HEK293 (cell line): ENCODE results near the gene RGN.
A peak's percentile ranks its signal among the peaks of the same experiment; 100 is the strongest.
"Not testable (repeated sequence)": the region's sequence is repeated elsewhere in the genome, so short reads cannot be mapped to it uniquely, and the experiment has no call there.

Experiments used
- CTCF ChIA-PET: fragments of 350-600 bp; formaldehyde crosslinking; extraction: SDS; loops from one replicate; lab custom pipeline; 2021; ENCODE audit warnings: antibody characterized with exemption; lab: Yijun Ruan, JAX
- POLR2A ChIA-PET: fragments of 300-600 bp; formaldehyde crosslinking; extraction: SDS; loops from one replicate; lab custom pipeline; 2020; ENCODE audit warnings: antibody characterized with exemption, inconsistent platforms; lab: Yijun Ruan, JAX
- H3K27ac ChIP-seq: fragments of 200-500 bp; sonication (Bioruptor generic); 2 replicates; pipeline ENCODE4 v1.5.1; 2014; ENCODE audit warnings: low read depth, low read length, control low read depth, inconsistent platforms; ENCODE audit errors: extremely low read depth
- H3K36me3 ChIP-seq, 2 experiments: fragments of 200-500 bp in 1 of 2; sonication (Bioruptor generic) in 1 of 2; 1 replicate in 1 of 2; 2 replicates in 1 of 2; pipeline ENCODE4 v1.5.1; 2014 to 2017; ENCODE audit warnings: inconsistent platforms in 2 of 2, low read length in 2 of 2; ENCODE audit not compliant: control insufficient read depth in 2 of 2, insufficient read depth in 1 of 2
- H3K4me1 ChIP-seq: fragments of 200-500 bp; sonication (Bioruptor generic); 2 replicates; pipeline ENCODE4 v1.5.1; 2014; ENCODE audit warnings: mild to moderate bottlenecking, low read length, inconsistent platforms; ENCODE audit not compliant: control insufficient read depth, insufficient read depth
- H3K4me3 ChIP-seq: 2 replicates; pipeline ENCODE4 v1.5.1; 2011; ENCODE audit warnings: low read depth, mild to moderate bottlenecking, control low read depth, low read length, moderate library complexity
- H3K9me3 ChIP-seq: fragments of 200-500 bp; sonication (Bioruptor generic); 2 replicates; pipeline ENCODE4 v1.5.1; 2014; ENCODE audit warnings: low read depth, low read length, inconsistent platforms; ENCODE audit not compliant: control insufficient read depth, insufficient read depth
- BCL11A ChIP-seq: fragments of 450-650 bp; formaldehyde crosslinking; IDR thresholded peaks from 2 replicates; pipeline ENCODE4 v1.5.1; 2016; ENCODE audit warnings: low read depth, missing biosample characterization, missing genetic modification characterization
- HOXD13 ChIP-seq: sonication (generic); formaldehyde crosslinking; IDR thresholded peaks from 2 replicates; pipeline ENCODE4 v1.8.0; 2022; ENCODE audit warnings: missing genetic modification reagents, borderline replicate concordance
- RBAK ChIP-seq: fragments of 450-650 bp; formaldehyde crosslinking; IDR thresholded peaks from 2 replicates; pipeline ENCODE4 v1.5.1; 2016; ENCODE audit warnings: missing biosample characterization, missing genetic modification characterization
- SETDB1 ChIP-seq: IDR thresholded peaks from one replicate; pipeline ENCODE4 v1.6.1; 2017; ENCODE audit warnings: mild to moderate bottlenecking, low read length, moderate library complexity, mixed read lengths; ENCODE audit not compliant: insufficient read length
- TCF7L2 ChIP-seq: IDR thresholded peaks from 2 replicates; pipeline ENCODE4 v1.6.1; 2011; ENCODE audit warnings: low read depth, mild to moderate bottlenecking, inconsistent platforms, low read length, moderate library complexity, borderline replicate concordance
- WT1 ChIP-seq: fragments of 450-650 bp; formaldehyde crosslinking; IDR thresholded peaks from 2 replicates; pipeline ENCODE4 v1.5.1; 2016; ENCODE audit warnings: missing biosample characterization, missing genetic modification characterization
- ZEB2 ChIP-seq: fragments of 450-650 bp; formaldehyde crosslinking; IDR thresholded peaks from 2 replicates; pipeline ENCODE4 v1.5.1; 2016; ENCODE audit warnings: missing biosample characterization, missing genetic modification characterization
- ZFP69B ChIP-seq: fragments of 450-650 bp; formaldehyde crosslinking; IDR thresholded peaks from 2 replicates; pipeline ENCODE4 v1.5.1; 2016; ENCODE audit warnings: missing biosample characterization, missing genetic modification characterization
- ZNF146 ChIP-seq: fragments of 450-650 bp; formaldehyde crosslinking; IDR thresholded peaks from 2 replicates; pipeline ENCODE4 v1.5.1; 2016; ENCODE audit warnings: missing biosample characterization, missing genetic modification characterization
- ZNF211 ChIP-seq: fragments of 450-650 bp; formaldehyde crosslinking; IDR thresholded peaks from 2 replicates; pipeline ENCODE4 v1.5.1; 2016; ENCODE audit warnings: low read depth, missing biosample characterization, missing genetic modification characterization
- ZNF266 ChIP-seq: fragments of 450-650 bp; formaldehyde crosslinking; IDR thresholded peaks from 2 replicates; pipeline ENCODE4 v1.5.1; 2016; ENCODE audit warnings: missing biosample characterization, missing genetic modification characterization, low read depth
- ZNF366 ChIP-seq: fragments of 450-650 bp; formaldehyde crosslinking; conservative IDR thresholded peaks from 2 replicates; pipeline ENCODE4 v1.5.1; 2016; ENCODE audit warnings: missing biosample characterization, missing genetic modification characterization
- ZNF473 ChIP-seq: fragments of 450-650 bp; formaldehyde crosslinking; IDR thresholded peaks from 2 replicates; pipeline ENCODE4 v1.5.1; 2017; ENCODE audit warnings: missing biosample characterization, missing genetic modification characterization
- ZNF521 ChIP-seq: fragments of 450-650 bp; formaldehyde crosslinking; IDR thresholded peaks from 2 replicates; pipeline ENCODE4 v1.5.1; 2017; ENCODE audit warnings: missing biosample characterization, mild to moderate bottlenecking, missing genetic modification characterization
- ZNF558 ChIP-seq: fragments of 450-650 bp; formaldehyde crosslinking; IDR thresholded peaks from 2 replicates; pipeline ENCODE4 v1.5.1; 2016; ENCODE audit warnings: missing biosample characterization, missing genetic modification characterization
- ZNF621 ChIP-seq: fragments of 450-650 bp; formaldehyde crosslinking; IDR thresholded peaks from 2 replicates; pipeline ENCODE4 v1.5.1; 2017; ENCODE audit warnings: missing biosample characterization, missing genetic modification characterization
- ZNF654 ChIP-seq: fragments of 450-650 bp; formaldehyde crosslinking; IDR thresholded peaks from 2 replicates; pipeline ENCODE4 v1.5.1; 2016; ENCODE audit warnings: low read depth, missing biosample characterization, missing genetic modification characterization
- ZNF76 ChIP-seq: fragments of 450-650 bp; formaldehyde crosslinking; IDR thresholded peaks from 2 replicates; pipeline ENCODE4; 2016; ENCODE audit warnings: low read depth, missing biosample characterization, missing genetic modification characterization, borderline replicate concordance
- ZNF776 ChIP-seq: fragments of 450-650 bp; formaldehyde crosslinking; IDR thresholded peaks from 2 replicates; pipeline ENCODE4 v1.5.0; 2017; ENCODE audit warnings: missing biosample characterization, missing genetic modification characterization, borderline replicate concordance
- ZSCAN30 ChIP-seq: fragments of 450-650 bp; IDR thresholded peaks from 2 replicates; pipeline ENCODE4 v1.5.1; 2018; ENCODE audit warnings: missing biosample characterization, mild to moderate bottlenecking, missing genetic modification characterization, moderate library complexity
- TF ChIP-seq, protein P1 (sequence below): fragments of 450-650 bp; formaldehyde crosslinking; IDR thresholded peaks from 2 replicates; pipeline ENCODE4 v1.5.1; 2017; ENCODE audit warnings: missing biosample characterization, missing genetic modification characterization
- TF ChIP-seq, protein P2 (sequence below): fragments of 450-650 bp; formaldehyde crosslinking; IDR thresholded peaks from 2 replicates; pipeline ENCODE4 v1.5.1; 2016; ENCODE audit warnings: missing biosample characterization, missing genetic modification characterization
- TF ChIP-seq, protein P3 (sequence below): fragments of 450-650 bp; formaldehyde crosslinking; IDR thresholded peaks from 2 replicates; pipeline ENCODE4 v1.5.1; 2016; ENCODE audit warnings: missing biosample characterization, missing genetic modification characterization, borderline replicate concordance
- TF ChIP-seq, protein P4 (sequence below): fragments of 450-650 bp; formaldehyde crosslinking; IDR thresholded peaks from 2 replicates; pipeline ENCODE4 v1.5.1; 2016; ENCODE audit warnings: missing biosample characterization, missing genetic modification characterization
- TF ChIP-seq, protein P5 (sequence below): sonication (generic); formaldehyde crosslinking; IDR thresholded peaks from 2 replicates; pipeline ENCODE4 v1.8.1; 2022; ENCODE audit warnings: mild to moderate bottlenecking, moderate library complexity, missing genetic modification reagents

RGN gene

DNA sequence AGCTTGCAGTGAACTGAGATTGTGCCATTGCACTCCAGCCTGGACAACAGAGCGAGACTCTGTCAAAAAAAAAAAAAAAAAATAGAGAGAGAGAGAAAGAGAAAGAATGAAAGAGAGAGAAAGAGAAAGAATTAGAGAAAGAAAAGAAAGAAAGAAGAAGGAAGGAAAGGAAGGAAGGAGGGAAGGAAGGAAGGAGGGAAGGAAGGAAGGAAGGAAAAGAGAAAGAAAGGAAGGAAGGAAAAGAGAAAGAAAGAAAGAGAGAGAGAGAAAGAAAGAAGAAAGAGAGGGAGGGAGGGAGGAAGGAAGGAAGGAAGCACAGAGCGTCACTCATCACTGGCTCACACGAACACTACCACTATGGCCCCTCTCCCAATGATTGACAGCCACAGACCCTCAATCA, 46.2 kb downstream of the RGN start:
- H3K4me1 ChIP-seq, H3K9me3 ChIP-seq, POLR2A ChIA-PET, H3K4me3 ChIP-seq, H3K36me3 ChIP-seq, H3K27ac ChIP-seq: not testable (repeated sequence)
- CTCF ChIA-PET: interaction anchor here (0.7 to 1.6 kb wide), 3 partner anchors 17 to 63 kb away, joined by 3 to 5 read pairs (median 3); no protein-coding TSS in a partner anchor
- TF ChIP-seq ZNF366 (tag by site-specific recombination): peak; percentile 93

DNA sequence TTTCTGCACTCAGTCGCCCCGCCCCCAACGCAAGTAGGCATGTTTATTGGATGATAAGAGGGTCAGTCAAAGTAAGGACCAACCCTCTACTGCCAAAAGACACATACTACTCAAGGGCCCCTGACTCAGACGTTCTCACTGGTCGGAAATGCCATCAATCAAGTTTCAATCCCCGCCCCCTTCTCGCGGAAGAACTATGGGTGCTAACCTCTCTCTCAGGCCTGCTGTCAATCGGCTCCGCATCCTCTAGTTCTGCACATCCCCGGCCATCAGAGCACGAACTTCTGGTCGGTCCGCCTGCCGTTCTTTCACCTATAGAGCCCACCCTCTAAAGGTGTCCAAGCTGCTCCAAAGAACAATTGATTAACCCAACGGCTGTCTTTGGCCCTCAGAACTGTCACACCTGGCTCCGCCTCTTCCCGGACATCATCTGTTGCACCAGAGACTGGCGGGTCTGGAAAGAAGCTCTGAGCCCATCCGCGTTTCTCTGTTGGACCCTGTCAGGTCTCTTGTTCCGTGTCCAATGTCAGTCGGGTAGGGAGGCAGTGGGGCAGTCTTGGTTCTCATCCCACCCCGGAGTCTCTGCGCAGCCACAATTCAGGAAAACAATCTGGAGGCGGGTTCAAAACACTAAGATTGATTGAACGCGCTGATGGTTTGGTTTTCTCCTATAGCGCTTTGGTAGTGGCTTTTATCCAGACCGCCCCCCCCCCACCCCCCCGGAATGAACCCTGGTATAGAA, 51.1 kb downstream of the RGN start:
- ChIA-PET CTCF (interaction anchor here (0.6 to 1.6 kb wide), 2 partner anchors 16 to 234 kb away, joined by 4 to 5 read pairs; partner anchors contain the start of gene RBM10), POLR2A (interaction anchor here (0.7 to 1.8 kb wide), 4 partner anchors 15 to 434 kb away, joined by 3 to 29 read pairs (median 4); partner anchors contain the start of genes NDUFB11, RBM10 and USP11)
- H3K27ac ChIP-seq: peak overlapping the region; percentile 91
- H3K4me3 ChIP-seq: peak overlapping the region; percentile 50
- no peaks in the 10 kb centered on the region for H3K4me1 ChIP-seq
- no peaks in the 10 kb centered on the region for H3K9me3 ChIP-seq
- no peaks in the 10 kb centered on the region; a peak in 1 of 3 replicates for H3K36me3 ChIP-seq
- peak; percentile 75 for TF ChIP-seq ZNF76 (tag by site-specific recombination)
- no peak for TF ChIP-seq ZNF211 (tag by site-specific recombination)
- TF ChIP-seq RBAK (tag by site-specific recombination): no peak
- no peak for TF ChIP-seq ZSCAN30 (tag by site-specific recombination)
- TF ChIP-seq TCF7L2: no peak
- TF ChIP-seq ZNF473: no peak
- peak; percentile 97 for TF ChIP-seq ZNF366 (tag by site-specific recombination)
- TF ChIP-seq SETDB1: no peak
- TF ChIP-seq, protein P1, sequence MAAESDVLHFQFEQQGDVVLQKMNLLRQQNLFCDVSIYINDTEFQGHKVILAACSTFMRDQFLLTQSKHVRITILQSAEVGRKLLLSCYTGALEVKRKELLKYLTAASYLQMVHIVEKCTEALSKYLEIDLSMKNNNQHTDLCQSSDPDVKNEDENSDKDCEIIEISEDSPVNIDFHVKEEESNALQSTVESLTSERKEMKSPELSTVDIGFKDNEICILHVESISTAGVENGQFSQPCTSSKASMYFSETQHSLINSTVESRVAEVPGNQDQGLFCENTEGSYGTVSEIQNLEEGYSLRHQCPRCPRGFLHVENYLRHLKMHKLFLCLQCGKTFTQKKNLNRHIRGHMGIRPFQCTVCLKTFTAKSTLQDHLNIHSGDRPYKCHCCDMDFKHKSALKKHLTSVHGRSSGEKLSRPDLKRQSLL (tag by site-specific recombination): no peak
- peak; percentile 95; the same call in 1 of the 2 replicates for TF ChIP-seq ZNF621
- peak; percentile 59 for TF ChIP-seq ZEB2 (tag by site-specific recombination)
- TF ChIP-seq ZNF266 (tag by site-specific recombination): peak; percentile 99
- TF ChIP-seq, protein P2, sequence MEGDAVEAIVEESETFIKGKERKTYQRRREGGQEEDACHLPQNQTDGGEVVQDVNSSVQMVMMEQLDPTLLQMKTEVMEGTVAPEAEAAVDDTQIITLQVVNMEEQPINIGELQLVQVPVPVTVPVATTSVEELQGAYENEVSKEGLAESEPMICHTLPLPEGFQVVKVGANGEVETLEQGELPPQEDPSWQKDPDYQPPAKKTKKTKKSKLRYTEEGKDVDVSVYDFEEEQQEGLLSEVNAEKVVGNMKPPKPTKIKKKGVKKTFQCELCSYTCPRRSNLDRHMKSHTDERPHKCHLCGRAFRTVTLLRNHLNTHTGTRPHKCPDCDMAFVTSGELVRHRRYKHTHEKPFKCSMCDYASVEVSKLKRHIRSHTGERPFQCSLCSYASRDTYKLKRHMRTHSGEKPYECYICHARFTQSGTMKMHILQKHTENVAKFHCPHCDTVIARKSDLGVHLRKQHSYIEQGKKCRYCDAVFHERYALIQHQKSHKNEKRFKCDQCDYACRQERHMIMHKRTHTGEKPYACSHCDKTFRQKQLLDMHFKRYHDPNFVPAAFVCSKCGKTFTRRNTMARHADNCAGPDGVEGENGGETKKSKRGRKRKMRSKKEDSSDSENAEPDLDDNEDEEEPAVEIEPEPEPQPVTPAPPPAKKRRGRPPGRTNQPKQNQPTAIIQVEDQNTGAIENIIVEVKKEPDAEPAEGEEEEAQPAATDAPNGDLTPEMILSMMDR (tag by site-specific recombination): no peak
- TF ChIP-seq BCL11A (tag by site-specific recombination): no peak
- TF ChIP-seq, protein P3, sequence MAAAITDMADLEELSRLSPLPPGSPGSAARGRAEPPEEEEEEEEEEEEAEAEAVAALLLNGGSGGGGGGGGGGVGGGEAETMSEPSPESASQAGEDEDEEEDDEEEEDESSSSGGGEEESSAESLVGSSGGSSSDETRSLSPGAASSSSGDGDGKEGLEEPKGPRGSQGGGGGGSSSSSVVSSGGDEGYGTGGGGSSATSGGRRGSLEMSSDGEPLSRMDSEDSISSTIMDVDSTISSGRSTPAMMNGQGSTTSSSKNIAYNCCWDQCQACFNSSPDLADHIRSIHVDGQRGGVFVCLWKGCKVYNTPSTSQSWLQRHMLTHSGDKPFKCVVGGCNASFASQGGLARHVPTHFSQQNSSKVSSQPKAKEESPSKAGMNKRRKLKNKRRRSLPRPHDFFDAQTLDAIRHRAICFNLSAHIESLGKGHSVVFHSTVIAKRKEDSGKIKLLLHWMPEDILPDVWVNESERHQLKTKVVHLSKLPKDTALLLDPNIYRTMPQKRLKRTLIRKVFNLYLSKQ (tag by site-specific recombination): no peak
- no peak for TF ChIP-seq WT1
- TF ChIP-seq ZNF146 (tag by site-specific recombination): no peak
- TF ChIP-seq ZNF558 (tag by site-specific recombination): no peak
- TF ChIP-seq ZNF654 (tag by site-specific recombination): no peak
- TF ChIP-seq ZNF521 (tag by site-specific recombination): no peak
- TF ChIP-seq HOXD13 (CRISPR knock-in tag): no peak
- TF ChIP-seq ZFP69B (tag by site-specific recombination): peak; percentile 89
- TF ChIP-seq ZNF776: no peak
- TF ChIP-seq, protein P4, sequence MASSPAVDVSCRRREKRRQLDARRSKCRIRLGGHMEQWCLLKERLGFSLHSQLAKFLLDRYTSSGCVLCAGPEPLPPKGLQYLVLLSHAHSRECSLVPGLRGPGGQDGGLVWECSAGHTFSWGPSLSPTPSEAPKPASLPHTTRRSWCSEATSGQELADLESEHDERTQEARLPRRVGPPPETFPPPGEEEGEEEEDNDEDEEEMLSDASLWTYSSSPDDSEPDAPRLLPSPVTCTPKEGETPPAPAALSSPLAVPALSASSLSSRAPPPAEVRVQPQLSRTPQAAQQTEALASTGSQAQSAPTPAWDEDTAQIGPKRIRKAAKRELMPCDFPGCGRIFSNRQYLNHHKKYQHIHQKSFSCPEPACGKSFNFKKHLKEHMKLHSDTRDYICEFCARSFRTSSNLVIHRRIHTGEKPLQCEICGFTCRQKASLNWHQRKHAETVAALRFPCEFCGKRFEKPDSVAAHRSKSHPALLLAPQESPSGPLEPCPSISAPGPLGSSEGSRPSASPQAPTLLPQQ: peak; percentile 96
- TF ChIP-seq, protein P5, sequence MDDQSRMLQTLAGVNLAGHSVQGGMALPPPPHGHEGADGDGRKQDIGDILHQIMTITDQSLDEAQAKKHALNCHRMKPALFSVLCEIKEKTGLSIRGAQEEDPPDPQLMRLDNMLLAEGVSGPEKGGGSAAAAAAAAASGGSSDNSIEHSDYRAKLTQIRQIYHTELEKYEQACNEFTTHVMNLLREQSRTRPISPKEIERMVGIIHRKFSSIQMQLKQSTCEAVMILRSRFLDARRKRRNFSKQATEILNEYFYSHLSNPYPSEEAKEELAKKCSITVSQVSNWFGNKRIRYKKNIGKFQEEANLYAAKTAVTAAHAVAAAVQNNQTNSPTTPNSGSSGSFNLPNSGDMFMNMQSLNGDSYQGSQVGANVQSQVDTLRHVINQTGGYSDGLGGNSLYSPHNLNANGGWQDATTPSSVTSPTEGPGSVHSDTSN (CRISPR knock-in tag): peak; percentile 88; the same call in 1 of the 2 replicates
